ENCODE data around the gene GJC2.

GRCh38 chr1:228134591-228134990 lies 15.1 kb upstream of the GJC2 start:
- TF ChIP-seq CTCF (IDR thresholded peaks at IDR 0.05; ENCODE audit: insufficient read depth, low read depth, low read length) (no peak), EZH2 (IDR thresholded peaks at IDR 0.05; ENCODE audit: insufficient read depth, low read length) (no peak)
